Suprapubic skin (tissue), 4 donors: ENCODE results near the gene POU3F3. TPM values are rescaled to one million over a fixed set of nuclear protein-coding genes. Genes with fewer than 3 reads are reported as not detected.

ENCODE experiments used
- DNase-seq, 2 donors: peaks; one replicate each; pipeline ENCODE4 v3.0.0-alpha.2; 2019; ENCODE audit warnings: low spot score in 2 of 2
- H3K27ac ChIP-seq: fragments of 200-600 bp; sonication (generic); one replicate; pipeline ENCODE4 v1.5.1; 2019
- H3K27me3 ChIP-seq: fragments of 200-600 bp; sonication (generic); one replicate; pipeline ENCODE4 v1.5.1; 2019
- H3K36me3 ChIP-seq: fragments of 200-600 bp; sonication (generic); one replicate; pipeline ENCODE4 v1.5.1; 2019
- H3K4me1 ChIP-seq: fragments of 200-600 bp; sonication (generic); one replicate; pipeline ENCODE4 v1.5.1; 2019
- H3K4me3 ChIP-seq: fragments of 200-600 bp; sonication (generic); one replicate; pipeline ENCODE4 v1.5.1; 2019; ENCODE audit warnings: mild to moderate bottlenecking
- H3K9me3 ChIP-seq: fragments of 200-600 bp; sonication (generic); one replicate; pipeline ENCODE4 v1.5.1; 2019
- EP300 ChIP-seq: sonication (generic); formaldehyde crosslinking; IDR thresholded peaks from one replicate; pipeline ENCODE4 v1.6.1; 2017; ENCODE audit warnings: antibody characterized with exemption
- POLR2A ChIP-seq, 2 donors: fragments of 450-650 bp; IDR thresholded peaks; one replicate each; pipeline ENCODE4 v1.6.1; 2017; ENCODE audit warnings: antibody characterized with exemption in 2 of 2, mild to moderate bottlenecking in 2 of 2, moderate library complexity in 2 of 2
- POLR2AphosphoS5 ChIP-seq, 3 donors: sonication (generic); formaldehyde crosslinking; IDR thresholded peaks; one replicate each; pipeline ENCODE4 v1.6.1; 2017; ENCODE audit warnings: antibody characterized with exemption in 3 of 3
- WGBS: methylation state at CpG from one replicate; pipeline ENCODE4 v1.1.5; 2018; 5-methylcytosine and 5-hydroxymethylcytosine counted together
- total RNA-seq, 4 donors: library from RNA; depleted of rRNA; stranded (reverse); fragments of >200 nt; gene quantifications; one replicate each; pipeline ENCODE4 v1.1.0, GENCODE V29; 2016
- TF ChIP-seq, protein P1 (sequence below), 2 donors: fragments of 200-600 bp in 1 of 2; fragments of 450-650 bp in 1 of 2; sonication (generic) in 1 of 2; IDR thresholded peaks; one replicate each; pipeline ENCODE4 v1.5.1; 2016 to 2019; ENCODE audit warnings: antibody characterized with exemption in 2 of 2, mild to moderate bottlenecking in 1 of 2, moderate library complexity in 1 of 2

POU3F3 gene
- total RNA-seq, 4 donors from 2014 or later: 0.30 to 1.5 (median 0.84) TPM

DNA sequence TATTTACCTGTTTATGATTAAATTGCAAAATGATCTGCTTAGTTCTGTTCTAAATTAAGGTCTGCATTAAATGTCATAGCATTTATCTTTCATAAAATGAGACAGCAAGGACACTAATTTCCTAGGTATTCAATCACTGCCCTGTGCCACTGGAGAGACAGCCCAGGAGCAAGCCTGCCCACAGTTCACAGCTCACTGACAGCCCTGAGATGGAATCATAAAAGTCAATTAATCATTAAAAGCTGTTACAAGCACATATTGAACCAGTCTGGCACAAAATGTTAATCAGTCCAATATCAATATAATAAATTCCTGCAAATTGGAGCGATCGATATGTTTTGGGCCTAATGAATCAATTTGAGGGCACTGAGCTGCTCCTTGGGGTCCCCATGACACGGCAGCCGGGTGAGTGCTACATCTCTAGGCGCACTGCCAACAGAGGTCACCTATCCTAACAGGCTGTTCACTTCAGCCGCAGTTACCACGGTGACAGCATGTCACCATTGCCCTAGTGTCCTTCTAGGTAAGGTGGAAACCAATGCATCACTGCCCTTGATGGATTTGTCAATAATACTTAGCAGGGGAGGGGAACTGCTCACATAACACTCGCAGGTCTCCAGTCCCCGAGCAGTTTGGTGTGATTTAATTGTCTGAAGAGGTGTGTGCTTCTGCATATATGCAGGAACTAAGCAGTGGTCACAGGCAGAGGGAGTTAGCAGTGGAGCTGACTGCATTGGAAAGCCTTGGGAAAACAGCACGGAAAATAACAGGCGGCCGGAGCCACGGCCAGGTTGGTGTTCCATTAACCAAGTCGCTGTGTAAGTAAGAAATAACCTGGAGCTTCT, 47.3 kb downstream of the POU3F3 start:
- no peaks in the 10 kb centered on the region for H3K4me1 ChIP-seq
- DNase-seq: no peak
- no peak overlapping the region for H3K27ac ChIP-seq
- WGBS: 82% methylated on average over 14 of the region's 14 CpGs
- H3K27me3 ChIP-seq: no peaks in the 10 kb centered on the region
- H3K9me3 ChIP-seq: no peaks in the 10 kb centered on the region
- no peak for TF ChIP-seq POLR2A (IDR thresholded peaks at IDR 0.05)
- TF ChIP-seq EP300: no peak
- TF ChIP-seq, protein P1, sequence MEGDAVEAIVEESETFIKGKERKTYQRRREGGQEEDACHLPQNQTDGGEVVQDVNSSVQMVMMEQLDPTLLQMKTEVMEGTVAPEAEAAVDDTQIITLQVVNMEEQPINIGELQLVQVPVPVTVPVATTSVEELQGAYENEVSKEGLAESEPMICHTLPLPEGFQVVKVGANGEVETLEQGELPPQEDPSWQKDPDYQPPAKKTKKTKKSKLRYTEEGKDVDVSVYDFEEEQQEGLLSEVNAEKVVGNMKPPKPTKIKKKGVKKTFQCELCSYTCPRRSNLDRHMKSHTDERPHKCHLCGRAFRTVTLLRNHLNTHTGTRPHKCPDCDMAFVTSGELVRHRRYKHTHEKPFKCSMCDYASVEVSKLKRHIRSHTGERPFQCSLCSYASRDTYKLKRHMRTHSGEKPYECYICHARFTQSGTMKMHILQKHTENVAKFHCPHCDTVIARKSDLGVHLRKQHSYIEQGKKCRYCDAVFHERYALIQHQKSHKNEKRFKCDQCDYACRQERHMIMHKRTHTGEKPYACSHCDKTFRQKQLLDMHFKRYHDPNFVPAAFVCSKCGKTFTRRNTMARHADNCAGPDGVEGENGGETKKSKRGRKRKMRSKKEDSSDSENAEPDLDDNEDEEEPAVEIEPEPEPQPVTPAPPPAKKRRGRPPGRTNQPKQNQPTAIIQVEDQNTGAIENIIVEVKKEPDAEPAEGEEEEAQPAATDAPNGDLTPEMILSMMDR (IDR thresholded peaks at IDR 0.05): no peak
- no peak for TF ChIP-seq POLR2AphosphoS5 (IDR thresholded peaks at IDR 0.05)
- no peaks in the 10 kb centered on the region for H3K36me3 ChIP-seq
- H3K4me3 ChIP-seq: no peak overlapping the region

DNA sequence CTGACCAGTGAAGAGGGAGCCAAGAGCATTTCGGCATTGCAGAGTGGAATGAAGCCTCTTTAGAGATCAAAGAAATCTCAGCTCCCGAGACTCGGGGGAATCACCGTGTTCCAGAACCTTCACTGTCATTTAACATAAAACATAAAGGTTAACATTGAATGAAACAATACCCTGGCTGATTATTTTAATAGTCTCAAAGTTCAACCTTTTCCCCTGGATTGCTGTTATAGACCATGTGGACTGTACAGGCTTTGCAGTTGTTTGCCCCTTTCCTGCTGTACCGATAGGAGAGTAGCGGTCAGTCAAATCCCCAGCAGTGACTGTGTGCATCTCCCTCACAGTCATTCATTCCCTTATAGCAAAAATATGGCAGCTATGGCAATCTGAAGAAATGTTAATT, 48.4 kb downstream of the POU3F3 start:
- Histone ChIP-seq H3K27me3 (peaks cover 3% of the 10 kb centered on the region), H3K36me3 (no peaks in the 10 kb centered on the region), H3K27ac (no peak overlapping the region), H3K4me1 (no peaks in the 10 kb centered on the region), H3K4me3 (no peak overlapping the region), H3K9me3 (no peaks in the 10 kb centered on the region)
- WGBS: 80% methylated on average over 6 of the region's 6 CpGs
- TF ChIP-seq EP300 (no peak), POLR2AphosphoS5 (IDR thresholded peaks at IDR 0.05) (no peak), POLR2A (IDR thresholded peaks at IDR 0.05) (no peak)
- DNase-seq: no peak

Other genes starting within 250 kb of the POU3F3 start
- 10 to 100 TPM; 12.7 to 17.5 (median 15.3) TPM for gene MRPS9, start 184.0 kb downstream of the POU3F3 start, total RNA-seq